ENCODE measurements around the gene WNT16.
"Not testable (repeated sequence)": the region's sequence is repeated elsewhere in the genome, so short reads cannot be mapped to it uniquely, and the experiment has no call there.

The WNT16 gene, protein sequence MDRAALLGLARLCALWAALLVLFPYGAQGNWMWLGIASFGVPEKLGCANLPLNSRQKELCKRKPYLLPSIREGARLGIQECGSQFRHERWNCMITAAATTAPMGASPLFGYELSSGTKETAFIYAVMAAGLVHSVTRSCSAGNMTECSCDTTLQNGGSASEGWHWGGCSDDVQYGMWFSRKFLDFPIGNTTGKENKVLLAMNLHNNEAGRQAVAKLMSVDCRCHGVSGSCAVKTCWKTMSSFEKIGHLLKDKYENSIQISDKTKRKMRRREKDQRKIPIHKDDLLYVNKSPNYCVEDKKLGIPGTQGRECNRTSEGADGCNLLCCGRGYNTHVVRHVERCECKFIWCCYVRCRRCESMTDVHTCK

DNA sequence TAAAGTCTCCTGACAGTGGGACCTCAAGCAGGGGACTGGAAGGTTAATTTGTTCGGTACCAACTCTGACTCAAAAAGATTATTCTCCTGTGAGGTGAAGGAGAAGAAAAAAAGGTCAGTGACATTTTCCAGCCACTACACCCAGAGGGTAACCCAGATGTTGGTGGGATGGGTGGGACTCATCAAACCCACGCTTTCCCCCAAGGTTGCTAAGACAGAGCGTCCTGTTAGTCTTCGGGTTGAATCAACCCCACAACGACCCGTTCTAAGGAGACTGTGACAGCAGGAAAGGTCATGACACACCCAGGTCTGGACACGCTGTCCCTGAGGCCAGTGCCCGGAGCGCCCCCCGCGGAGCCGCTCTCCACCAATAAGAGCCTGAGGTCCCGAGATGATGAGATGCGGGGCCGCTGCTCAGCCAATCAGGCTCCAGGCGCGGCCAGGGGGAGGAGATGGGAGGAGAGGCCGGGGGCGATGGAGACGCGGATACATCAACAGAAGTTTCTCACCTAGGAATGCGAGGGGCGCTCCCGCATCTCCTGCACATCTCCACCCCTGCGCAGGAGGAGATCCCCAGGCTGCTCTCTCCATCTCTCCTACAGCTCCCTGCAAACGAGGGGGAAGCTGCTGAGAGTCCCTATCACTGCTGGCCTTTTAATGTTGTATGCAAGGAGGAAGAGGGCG is at the start of gene WNT16:
Gene WNT16, plus strand, starts transcription at position 493 of the 683 bp plus-strand sequence. CDS start 293 bp downstream, outside the sequence.
- in situ Hi-C loops (cut with MboI; ENCODE audit: low sequenced_read_pairs) = no loop called here

DNA sequence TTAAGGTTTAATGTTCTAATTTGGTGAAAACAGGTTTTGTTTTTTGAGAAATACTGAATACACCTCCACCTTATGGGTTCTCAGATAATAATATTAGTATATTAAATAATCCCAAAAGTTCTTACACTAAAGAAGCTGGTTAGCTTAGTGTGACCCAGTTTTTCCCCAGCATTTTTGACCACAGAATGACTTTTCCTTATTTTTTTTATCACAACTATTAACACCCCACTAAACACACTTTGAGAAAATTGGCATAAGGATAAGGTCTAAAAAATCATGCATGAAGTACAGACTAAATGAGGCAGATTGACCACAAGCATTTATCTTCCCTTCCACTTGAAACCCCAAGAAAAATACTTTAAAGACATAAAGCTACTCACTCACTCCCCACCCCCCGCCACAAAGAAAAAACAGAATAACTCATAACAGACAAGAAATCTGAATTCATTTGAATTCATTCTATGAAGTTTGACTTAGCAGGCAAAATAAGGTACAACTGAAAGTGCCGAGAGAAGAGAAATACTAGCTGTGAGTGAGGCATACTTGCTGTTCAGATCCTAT is 49.7 kb upstream of the WNT16 start:
- in situ Hi-C loops (cut with MboI; ENCODE audit: low sequenced_read_pairs) = no loop called here

DNA sequence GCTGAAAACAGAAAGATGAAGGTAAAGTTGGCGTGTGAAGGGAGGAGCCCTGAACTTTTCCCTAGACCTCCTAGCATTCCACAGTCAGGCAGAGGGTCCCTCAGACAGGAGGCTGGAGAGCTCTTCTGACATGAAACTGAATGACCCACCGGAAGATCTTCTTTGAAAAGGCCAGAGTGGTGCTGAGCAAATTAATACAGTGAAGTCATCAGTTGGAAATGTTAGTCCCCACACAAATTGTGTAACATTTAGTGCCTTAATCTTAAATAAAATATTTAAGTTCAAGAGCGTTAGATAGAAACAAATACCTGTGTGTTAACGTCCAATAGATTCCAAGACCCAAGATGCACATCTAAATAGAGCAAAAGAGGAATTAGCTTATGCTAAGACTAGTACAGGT is 49.0 kb upstream of the WNT16 start:
- in situ Hi-C loops (cut with MboI; ENCODE audit: low sequenced_read_pairs) = no loop called here

DNA sequence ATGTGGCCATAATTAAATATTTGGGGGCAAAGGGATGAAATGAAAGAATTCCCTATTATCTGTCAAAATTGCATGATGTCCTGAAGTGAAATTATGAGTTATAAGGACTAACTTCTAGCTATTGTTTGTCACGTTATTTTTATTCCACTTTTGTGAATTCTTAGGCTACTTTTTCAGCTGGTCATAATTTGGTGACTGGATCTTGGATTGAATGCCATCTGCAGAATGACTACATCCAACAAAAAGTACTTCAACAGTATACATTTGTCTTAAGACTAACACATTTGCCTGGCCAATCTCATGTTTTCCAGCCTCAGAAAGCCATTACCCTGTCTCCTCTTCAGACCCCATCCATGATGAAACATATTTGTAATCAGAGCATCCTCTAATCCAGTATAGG is 48.1 kb upstream of the WNT16 start:
- in situ Hi-C loops (cut with MboI; ENCODE audit: low sequenced_read_pairs) = no loop called here

DNA sequence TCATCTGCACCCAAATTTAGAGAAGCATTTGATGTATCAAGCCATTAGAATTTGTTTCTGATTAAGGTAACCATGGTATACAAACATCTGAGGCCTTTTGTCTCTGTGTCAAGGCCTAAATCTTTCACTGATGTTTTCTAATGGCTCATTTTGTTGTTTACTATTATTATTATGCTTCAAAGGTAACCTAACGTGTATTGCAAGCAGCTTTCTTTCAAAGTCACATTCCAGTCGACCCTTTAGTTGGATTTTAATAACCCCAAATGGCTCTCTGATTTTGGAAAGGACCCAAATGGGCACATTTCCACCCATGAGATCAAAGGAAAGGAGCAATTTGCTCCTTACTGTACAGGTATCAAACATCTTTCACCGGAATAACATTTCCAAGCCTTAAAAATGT is 46.7 kb upstream of the WNT16 start:
- in situ Hi-C loops (cut with MboI; ENCODE audit: low sequenced_read_pairs) = no loop called here

DNA sequence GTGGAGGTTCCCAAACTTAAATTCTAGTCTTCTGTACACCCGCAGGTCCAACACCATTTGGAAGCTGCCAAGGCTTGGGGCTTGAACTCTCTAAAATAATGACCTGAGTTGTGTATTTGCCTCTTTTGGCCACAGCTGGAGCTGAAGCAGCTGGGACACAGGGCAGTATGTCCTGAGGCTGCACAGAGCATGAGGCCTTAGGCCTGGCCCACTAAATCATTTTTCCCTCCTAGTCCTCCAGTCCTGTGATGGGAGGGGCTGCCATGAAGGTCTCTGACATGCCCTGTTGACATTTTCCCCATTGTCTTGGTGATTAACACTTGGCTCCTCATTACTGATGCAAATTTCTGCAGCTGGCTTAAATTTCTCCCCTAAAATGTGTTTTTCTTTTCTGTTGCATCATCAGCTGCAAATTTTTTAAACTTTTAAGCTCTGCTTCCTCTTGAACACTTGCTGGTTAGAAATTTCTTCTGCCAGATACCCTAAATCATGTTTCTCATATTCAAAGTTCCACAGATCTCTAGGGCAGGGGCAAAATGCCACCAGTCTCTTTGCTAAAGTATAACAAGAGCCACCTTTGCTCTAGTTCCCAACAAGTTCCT is 43.6 kb upstream of the WNT16 start:
- in situ Hi-C loops (cut with MboI; ENCODE audit: low sequenced_read_pairs) = no loop called here

DNA sequence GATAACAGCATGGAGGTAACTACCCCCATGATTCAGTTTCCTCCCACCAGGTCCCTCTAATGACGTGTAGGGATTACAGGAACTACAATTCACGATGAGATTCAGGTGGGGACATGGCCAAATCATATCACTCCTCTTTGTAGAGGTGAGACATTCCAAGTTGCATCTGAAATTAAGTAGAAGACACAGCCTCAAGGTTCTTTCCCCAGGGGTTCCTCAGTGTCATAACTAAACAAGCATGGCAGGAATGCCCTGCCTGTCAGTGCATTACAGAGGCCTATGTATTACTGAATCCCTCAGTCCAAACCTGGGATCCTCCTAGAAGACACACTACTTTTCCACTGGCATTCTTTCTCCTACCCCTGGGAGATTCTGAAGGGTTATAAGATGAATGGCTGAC is 42.6 kb upstream of the WNT16 start:
- in situ Hi-C loops (cut with MboI; ENCODE audit: low sequenced_read_pairs) = no loop called here

DNA sequence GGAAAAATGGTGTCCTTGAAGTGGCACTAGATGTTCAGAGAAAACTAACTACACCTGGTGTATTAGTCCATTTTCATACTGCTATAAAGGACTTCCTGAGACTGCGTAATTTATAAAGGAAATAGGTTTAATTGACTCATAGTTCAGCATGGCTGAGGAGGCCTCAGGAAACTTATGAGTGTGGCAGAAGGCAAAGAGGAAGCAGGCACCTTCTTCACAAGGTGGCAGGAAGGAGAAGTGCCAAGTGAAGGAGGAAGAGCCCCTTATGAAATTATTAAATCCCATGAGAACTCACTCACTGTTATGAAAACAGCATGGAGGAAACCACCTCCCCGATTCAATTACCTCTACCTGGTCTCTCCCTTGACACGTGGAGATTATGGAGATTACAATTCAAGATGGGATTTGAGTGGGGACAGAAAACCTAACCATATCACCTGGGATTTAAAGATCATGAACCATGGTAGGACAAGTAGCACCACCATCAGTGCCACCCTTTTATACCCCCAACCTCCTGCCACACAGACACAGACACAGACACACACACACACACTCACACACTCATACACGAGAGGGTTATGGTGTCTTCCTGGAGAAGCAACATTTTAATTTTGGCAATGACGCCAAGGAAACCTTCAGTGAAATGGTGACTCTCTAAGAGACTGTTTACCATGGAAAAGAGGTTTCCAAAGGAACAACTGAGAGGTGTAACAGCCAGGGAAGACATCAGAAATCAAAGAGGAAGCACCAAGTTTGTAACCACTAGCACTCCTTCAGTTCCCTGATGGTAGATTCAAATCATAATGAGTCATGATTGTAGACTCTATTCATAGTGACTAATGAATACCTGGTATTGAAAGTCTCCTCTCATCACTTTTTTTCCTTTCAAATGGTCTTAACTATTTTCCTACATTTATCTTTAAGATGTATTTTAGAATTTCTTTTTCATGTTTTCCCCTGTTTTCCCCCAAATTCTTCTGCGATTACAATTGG is 41.8 kb upstream of the WNT16 start:
- in situ Hi-C loops (cut with MboI; ENCODE audit: low sequenced_read_pairs) = no loop called here

DNA sequence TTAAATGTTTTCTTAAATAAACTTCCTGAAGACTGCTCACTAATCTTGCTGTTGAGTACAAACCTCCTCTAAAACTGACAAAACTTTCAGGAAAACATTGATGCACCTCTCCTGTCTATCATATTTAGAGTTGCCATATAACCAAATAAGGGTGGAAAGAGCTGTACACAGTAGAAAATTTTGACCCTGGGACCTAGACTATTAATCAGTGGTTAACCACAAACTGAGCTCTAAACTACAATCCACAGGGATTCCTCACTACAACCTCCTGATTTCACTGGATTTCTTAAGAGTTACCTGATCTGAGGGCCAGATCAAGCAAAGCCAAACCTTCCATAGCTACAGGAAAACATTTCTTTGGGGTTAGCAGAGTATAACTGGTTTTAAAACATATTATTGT is 39.9 kb upstream of the WNT16 start:
- in situ Hi-C loops (cut with MboI; ENCODE audit: low sequenced_read_pairs) = no loop called here

DNA sequence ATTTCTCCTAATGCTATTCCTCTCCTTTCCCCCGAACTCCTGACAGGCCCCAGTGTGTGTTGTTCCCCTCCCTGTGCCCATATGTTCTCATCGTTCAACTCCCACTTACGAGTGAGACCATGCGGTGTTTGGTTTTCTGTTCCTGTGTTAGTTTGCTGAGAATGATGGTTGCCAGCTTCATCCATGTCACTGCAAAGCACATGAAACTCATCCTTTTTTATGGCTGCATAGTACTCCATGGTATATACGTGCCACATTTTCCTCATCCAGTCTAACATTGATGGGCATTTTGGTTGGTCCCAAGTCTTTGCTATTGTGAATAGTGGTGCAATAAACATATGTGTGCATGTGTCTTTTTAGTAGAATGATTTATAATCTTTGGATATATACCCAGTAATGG is 38.9 kb upstream of the WNT16 start:
- in situ Hi-C loops (cut with MboI; ENCODE audit: low sequenced_read_pairs) = not testable (repeated sequence)

DNA sequence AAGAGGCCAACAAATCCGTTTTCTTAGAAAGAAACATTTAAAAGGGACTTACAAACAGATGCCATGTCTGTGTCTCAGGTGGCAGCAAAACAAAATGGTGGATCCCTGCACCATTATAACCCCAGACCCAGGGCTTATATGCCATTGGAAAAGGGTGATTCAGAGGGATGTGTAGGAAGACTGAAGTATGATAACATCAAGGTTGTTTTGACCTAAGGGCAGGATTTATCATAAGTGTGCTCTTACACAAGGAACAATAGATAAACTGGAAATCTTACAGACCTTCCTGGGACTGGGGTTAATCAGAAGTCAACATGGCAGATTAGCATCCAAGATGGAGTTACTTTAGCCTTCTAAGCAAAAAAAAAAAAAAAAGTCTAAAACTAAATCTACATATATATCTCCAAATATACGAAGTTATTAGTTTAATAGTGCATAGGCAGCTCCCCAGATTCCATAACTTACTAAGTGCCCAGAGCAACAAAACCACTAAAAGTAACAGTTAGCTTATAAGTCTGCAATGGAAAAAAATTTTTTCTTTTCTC is 34.3 kb upstream of the WNT16 start:
- in situ Hi-C loops (cut with MboI; ENCODE audit: low sequenced_read_pairs) = no loop called here

DNA sequence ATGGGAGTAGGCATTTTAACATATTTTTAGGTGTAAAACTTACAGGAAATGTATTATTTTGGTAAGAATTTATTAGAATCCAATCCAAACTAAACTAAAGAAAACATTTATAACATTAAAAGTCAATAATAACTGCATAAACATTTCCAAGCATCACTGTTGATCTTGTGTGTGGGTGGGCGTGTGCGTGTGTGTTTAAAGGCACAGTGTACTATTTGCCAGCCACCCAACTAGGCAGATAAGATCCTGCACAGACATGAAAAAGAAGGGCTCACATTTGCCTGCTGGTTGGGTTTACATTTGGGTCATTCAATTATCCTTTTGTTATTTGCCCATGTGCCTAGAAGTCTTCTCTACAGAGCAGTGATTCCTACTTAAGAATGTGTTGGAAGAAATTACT is 31.0 kb upstream of the WNT16 start:
- in situ Hi-C loops (cut with MboI; ENCODE audit: low sequenced_read_pairs) = no loop called here

DNA sequence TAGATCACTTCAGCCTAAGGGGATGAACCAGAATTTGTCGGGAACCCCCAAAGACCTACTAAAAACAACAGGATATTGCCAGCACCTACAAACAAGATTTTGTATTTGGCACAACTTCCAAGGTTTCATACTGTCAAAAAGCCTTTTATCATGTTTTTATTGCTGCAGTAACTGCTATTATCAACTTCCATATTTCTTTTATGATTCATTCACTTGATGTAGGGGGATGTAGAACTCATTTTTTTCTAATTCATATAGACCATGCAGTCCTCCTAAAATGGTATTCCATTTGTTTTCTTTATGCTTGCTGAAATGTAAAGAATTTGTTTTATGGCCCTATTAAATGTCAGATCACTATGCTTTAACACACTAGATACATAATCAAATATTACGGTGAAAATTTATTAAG is 30.0 kb upstream of the WNT16 start:
- in situ Hi-C loops (cut with MboI; ENCODE audit: low sequenced_read_pairs) = no loop called here

DNA sequence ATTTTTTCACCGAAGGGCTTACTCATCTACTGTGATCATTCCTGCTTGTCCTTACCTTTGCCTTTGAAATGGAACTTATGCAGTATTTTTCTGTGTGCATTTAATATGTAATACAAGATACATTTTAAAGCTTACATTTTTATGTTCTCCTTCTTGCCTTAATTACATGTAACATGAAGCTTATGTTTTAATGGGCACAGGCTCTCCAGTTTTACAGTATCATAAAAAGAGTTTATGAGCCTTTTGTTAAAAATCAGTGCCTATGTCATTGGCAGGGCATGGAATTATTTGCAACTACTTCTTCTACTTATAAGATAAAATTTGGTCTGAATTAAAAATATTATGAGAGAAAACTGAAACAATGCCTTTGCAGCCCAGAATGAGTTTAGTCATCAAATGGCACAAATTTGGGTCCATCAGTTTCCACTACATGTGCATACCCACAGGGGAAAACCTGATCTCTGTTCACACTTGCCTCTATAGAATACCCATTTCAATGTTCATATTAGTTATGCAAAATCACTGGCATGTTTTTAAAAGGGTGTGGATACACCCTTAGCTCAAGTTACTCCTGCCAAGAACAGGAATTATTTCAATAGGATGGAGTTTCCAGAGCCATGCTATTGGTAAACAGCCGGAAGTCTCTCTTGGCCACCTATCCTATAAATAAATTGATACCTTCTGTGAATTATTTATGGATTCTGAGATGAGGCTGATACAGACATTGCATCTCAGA is 27.9 kb upstream of the WNT16 start:
- in situ Hi-C loops (cut with MboI; ENCODE audit: low sequenced_read_pairs) = no loop called here

DNA sequence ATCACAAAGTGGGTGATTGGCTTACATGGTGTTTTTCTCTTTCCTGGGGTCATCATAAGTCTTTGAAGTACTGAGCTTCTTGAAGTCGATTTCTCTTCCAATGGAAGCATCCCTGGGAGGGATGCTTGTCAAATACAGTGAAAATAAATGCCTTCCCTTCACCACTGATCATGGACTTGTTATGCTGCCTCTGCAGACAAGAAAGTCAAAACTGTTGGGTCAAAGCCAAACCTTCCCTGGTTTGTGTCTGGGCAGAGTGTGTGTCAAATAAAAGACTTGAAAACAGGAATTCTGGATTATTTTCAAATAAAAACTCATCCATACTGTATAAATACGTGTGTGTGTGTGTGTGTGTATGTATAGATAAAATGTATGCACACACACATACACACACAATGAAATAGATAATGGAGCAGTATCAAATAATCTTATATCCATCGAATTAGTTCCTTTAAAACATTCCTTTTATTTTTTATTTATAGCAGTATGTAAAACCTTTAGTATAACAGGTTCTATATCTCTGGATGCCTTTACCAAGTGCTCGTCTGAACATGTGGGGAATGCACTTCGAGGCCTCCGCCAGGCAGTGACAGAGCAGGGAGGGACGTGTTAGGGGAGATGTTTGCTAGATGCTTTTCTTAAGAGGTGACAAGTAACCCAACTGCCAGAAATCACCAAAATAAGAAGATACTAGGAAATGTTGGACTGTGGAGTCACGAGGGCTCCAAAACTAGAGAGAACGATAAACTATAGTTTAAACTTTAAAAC is 27.2 kb upstream of the WNT16 start:
- in situ Hi-C loops (cut with MboI; ENCODE audit: low sequenced_read_pairs) = no loop called here

DNA sequence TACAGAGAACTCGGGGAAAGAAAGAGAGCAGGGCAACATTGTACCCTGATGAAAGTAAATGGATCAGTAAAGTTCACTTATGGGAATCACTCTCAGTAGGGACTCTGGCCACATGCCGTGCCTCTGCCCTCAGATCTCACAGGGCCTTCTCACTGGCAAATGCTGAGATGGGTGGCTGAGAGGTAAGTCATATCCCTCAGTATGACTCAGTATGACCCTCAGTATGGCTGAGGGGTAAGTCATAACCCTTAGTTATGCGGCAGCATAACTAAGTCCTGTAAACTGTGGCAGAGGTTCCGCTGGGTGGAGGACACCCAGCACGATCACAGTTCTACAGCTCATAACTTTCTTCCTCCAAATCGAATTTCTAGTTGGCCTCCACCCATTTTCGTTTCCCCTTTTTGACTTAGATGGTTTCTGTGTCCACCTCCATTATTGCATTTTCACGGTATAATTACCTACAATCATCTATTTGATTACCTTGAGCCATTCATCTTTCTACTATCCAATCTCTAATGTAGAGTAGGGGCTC is 26.5 kb upstream of the WNT16 start:
- in situ Hi-C loops (cut with MboI; ENCODE audit: low sequenced_read_pairs) = no loop called here

DNA sequence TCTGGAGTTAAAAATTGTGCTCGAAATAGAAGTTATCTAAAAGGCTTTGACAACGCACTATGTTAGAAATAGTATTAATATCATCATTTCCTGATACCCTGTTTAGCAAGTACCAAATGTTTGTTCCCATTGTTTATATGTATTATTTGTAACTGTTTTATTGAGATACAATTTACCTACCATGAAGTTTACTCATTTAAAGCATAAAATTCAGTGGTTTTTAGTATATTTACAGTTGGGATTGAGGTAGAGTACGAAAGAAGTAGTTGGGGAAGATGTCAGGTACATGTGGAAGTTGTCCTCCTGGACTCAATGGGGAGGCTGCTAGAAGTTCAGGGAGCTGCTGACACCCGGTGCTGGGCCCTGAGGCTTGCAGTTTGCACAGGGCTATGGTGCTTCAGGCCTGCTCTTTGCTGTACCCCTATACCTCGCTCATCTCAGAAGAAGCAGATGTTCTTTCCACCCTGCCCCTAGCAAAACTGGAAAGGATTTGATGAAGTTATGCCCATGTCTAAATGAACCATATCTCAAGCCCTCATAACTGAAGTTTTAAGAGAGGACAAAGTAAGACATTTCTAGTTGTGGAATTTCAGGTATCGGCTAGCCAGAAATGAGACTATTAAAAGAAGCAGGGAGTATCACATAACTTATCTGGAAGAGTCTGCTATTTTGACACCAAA is 25.2 kb upstream of the WNT16 start:
- in situ Hi-C loops (cut with MboI; ENCODE audit: low sequenced_read_pairs) = no loop called here

DNA sequence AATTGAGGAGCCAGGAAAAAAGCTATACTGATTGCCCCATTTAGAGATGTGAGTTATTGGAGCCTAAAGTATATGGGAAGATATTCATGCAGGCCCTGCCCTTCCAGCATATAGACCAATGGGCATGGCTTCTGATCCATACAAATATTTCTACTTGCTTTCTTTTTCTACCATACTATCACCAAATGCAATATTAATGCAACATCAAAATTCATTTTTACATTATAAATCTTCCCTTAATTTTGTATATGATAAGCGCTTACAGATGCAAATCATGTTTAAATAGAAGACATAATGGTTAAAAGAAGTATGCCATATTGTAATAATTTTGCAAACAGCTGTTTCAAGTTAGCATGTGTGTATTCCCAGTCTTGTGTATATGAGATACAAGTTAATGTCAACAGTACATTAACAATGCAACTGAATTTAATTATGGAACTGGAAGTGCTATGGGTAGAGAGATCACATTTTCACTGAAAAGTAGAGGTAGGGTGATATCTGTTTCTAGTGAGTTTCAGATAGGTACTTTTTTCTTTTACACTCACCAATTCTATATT is 24.6 kb upstream of the WNT16 start:
- in situ Hi-C loops (cut with MboI; ENCODE audit: low sequenced_read_pairs) = no loop called here
